ENCODE data around the gene FGFBP1. TPM values are rescaled to one million over a fixed set of nuclear protein-coding genes. Genes with fewer than 3 reads are reported as not detected.

Gene FGFBP1
- total RNA-seq = 0.26 TPM
- long read RNA-seq = 0 reads

- no peak for DNase-seq (ENCODE audit: low spot score)
These were observed at the start of gene FGFBP1 for GRCh38 chr4:15938640-15939039. Gene FGFBP1 (minus strand): TSS chr4:15938740. CDS start chr4:15936632, 2,108 bp downstream.

GRCh38 chr4:15988222-15988621 is 49.7 kb upstream of the FGFBP1 start:
- DNase-seq (ENCODE audit: low spot score) = no peak

- DNase-seq (ENCODE audit: low spot score) = no peak
These were observed 48.4 kb upstream of the FGFBP1 start for GRCh38 chr4:15986907-15987306.

GRCh38 chr4:15983610-15984009 is 45.1 kb upstream of the FGFBP1 start:
- DNase-seq (ENCODE audit: low spot score) = no peak

DNA sequence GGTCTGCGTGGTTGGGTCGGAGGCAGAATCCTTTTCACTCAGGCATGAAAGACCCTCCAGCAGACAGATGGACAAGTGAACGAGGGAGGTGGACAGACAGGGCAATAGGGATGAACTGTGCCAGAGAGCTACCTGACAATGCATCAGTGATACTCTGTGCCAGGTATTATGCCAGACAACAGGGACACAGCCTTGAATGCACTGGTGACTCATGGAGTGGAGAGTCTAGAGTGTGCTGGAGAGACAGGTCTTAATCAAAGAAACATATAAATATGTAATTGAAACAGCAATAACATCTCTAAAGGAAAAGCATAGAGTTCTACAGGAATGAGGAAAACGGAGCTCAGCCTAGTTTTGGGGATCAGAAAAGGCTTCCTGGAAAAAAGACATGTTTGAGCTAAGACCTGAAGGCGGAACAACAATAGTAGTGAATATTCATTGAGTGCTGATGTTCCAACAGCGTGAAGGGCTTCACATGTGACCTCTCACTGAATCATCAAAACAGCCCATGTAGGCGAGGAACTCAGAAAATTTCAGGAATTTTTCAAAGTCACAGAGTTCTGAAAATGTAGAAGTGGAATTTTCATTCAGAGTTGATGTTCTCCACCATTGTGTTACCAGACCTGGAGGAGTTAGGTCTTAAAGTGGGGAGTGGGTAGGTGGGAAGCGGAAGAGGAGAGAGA is 44.4 kb upstream of the FGFBP1 start:
- DNase-seq (ENCODE audit: low spot score) = no peak

GRCh38 chr4:15976456-15977447 is 38.2 kb upstream of the FGFBP1 start:
- no peak for DNase-seq (ENCODE audit: low spot score)

GRCh38 chr4:15971068-15971801 is 32.7 kb upstream of the FGFBP1 start:
- DNase-seq (ENCODE audit: low spot score) = no peak

DNA sequence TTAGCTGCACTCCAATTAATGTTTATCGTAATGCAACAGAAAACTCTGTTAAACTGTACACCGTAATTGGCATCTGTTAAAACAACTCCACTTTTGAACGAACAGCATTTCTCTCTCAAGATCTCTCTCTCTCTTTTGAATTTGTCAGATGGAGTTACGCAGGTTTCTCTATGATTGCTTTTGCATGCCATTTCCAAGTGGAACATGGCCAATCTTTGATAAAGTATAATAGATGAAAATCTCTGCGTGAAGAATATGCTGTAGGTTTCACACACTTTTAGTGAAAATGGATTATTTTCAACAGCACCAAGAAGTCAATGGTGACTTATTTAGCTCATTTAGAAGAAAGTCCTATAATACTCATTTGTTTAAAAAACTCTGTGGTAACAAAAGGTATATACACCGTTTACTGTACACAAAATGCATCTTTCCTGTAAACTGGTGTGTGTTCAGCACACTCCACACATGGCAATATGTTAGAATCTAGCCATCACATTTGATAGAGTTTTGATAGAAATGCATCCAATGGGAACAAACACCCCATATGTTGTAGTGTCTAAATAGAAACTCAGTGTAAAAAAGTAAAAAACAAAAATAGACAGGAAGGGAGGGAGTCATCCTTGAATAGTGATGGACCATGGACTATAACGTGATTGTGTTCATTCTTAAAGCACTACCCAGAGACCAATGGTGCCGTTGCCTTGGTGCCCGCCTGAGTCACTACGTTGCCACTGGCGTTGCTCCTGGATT is 30.2 kb upstream of the FGFBP1 start:
- no peak for DNase-seq (ENCODE audit: low spot score)

- no peak for DNase-seq (ENCODE audit: low spot score)
These were observed 26.8 kb upstream of the FGFBP1 start for GRCh38 chr4:15965325-15965724.

DNA sequence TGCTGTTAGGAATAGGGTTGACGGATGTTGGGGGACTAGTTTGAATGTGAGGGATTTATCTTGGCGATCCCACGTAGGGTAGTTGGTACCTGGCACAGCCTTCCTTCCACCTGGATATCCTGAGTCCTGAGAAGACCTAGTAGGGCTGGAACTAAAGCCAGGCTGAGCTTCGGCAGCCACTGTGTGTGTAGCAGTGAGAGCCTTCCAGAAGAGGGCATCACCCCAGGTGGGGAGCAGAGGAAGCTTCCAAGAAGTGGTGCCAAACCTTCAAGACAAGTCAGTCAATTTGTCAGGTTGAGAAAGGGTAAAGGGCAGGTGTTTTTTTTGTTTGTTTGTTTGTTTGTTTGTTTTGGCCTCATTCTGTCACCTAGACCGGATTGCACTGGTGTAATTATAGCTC is 25.6 kb upstream of the FGFBP1 start:
- DNase-seq (ENCODE audit: low spot score) = no peak

DNA sequence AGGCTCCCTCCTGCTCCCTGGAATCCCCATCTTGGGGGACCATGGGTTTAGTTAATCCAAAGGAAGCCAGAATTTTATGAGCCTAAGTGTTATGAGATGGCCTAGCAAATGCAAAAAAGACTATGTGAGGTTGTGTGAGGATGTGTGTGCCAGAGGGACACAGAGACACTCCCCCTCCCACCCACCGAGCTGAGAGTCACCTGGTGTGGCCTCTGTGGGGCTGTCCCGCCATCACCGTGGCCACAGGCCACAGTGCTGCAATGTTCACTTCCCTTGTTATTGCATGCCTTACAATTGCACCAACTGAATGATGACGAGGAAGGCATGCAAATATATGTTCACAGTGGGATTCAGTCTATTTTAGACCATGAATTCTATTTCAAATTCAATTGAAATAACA is 25.0 kb upstream of the FGFBP1 start:
- no peak for DNase-seq (ENCODE audit: low spot score)

GRCh38 chr4:15963001-15963451 is 24.5 kb upstream of the FGFBP1 start, which contains the start of gene FGFBP2:
Gene FGFBP2 (minus strand): TSS chr4:15963175. CDS start chr4:15963129, 46 bp downstream.
- DNase-seq (ENCODE audit: low spot score) = no peak

DNA sequence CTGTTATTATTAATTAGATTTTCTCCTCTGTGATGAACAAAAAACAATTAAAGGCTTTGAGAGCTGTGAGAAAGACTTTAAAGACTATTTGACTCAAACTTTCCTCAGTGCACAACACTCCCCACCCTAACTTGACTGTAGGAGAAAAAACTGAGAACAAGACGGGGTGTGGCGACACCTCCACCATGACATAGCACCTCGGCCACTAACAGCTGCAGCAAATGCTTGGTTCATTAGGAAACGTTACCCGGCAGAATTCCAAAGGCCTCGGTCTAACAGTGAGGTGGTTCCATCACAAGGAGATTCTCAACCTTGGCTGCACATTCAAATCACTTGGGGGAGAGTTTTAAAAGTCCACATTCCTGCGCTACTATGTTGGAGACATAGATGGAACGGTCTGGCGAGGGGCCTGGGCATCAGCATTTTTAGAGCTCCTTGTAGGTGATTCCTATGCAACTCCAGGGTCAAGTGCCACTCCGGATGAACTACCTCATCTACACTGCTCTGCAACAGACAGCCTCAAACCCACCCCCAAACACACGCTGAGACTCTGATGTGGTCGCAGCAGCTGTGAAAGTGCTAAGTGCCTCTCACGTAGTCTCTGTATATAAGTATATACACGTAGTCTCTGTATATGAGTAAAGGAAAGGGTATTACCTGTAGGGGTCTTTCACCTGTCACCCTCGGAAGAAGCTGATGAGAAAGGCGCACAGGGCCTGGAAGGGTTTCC is 23.4 kb upstream of the FGFBP1 start:
- no peak for DNase-seq (ENCODE audit: low spot score)

DNA sequence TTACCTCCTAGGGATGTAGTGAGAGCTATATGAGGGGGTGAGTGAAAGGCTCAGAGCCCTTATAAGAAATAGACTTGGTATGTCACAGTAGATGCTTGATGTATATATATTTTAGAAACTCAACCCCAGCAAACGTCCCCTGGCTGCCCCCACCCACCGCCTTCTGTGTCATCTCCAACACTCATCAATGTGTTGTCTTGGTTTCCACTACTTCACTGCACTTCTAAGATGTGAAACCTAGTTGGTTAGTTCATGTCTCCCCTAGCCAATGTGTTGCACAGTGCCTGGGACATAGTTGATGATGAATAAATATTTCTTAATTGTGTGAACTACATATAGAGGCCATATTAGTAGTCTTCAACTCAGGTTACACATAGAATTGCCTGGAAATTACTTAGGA is 20.0 kb upstream of the FGFBP1 start:
- DNase-seq (ENCODE audit: low spot score) = no peak

DNA sequence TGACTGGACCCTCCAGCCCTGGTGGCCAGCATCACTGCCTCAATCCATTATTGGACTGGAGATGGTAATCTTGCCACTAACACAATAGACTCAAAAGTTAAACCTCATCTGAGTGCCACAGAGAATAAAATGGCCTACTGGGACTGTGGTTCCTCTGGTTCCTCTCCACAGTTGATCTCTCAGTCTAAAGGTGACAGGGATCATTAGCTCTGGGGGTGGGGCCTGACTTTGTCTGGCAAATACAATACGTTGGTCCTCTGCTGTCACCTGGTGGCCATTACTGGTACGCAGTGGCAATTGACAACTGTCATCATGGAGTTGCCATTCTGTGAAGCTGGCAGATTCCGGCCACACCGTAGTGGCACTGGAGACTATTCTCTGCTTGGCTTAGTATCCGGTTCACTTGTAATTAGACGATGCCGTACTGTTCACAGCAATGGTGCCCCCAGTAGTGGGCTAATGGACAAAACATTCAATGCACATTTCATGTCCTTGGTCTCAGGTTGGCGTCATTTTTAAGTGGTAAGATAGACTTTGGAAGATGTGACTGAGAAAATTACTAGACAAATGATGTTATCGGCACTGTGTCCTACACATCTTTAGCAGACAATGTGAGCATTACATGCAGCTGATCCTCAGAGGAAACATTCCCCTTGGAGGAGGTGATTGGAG is 17.8 kb upstream of the FGFBP1 start:
- DNase-seq (ENCODE audit: low spot score) = no peak

DNA sequence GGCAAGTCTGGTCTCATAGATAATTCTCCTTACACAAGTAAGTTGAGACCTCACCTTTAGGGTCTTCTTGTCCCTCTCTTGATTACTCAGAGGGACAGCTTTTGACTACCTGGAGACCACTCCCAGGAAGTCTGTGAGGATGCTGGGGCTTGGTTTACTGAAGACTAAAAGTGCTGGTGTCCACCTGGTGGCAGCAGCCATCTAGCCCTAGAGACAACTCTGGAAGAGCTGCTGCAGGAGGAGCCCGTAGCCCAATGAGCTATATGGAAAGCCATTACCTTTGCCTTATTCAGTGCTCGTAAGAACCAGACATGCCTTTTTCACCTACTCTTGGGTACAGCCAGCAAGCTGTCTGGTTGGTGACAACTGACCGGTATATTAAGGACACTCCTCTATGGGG is 17.1 kb upstream of the FGFBP1 start:
- no peak for DNase-seq (ENCODE audit: low spot score)

DNA sequence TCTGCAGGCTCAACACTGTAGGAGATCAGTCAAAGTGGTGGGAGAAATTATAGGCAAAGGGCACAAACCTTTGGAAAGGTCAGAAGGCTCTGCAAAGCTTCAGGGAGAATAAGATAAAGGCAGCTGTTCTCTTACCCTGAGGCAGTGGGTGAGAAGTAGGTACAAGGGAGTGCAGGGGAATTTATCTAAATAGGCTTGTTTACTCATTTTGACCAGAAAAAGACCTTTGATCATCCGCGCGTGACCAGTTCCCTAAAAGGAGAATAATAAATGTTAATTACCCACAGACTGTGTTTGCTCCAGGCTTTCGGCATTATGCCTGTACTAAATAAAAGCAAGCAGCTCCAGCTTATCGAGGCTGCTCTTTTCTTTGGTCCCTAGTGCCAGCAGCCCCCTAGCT is 15.1 kb upstream of the FGFBP1 start:
- DNase-seq (ENCODE audit: low spot score) = no peak

DNA sequence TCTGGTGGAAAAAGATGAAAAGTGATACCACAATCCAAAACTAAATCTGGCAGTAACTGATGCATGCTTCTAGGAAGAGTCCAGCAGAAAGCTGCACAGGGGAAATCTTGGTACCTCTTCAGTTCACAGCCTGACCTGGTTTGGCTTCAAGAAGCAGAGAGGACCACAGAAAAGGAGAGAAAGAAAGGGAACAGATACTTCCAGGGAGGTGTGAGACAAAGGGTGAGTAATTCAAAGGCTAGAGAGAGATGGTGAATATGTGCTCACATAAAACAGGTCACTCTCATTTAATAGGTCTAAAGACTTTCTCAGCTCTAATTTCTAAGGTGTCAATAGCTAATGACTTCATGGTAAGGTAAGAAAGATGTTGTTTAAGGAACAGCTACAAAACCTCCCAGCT is 13.2 kb upstream of the FGFBP1 start:
- no peak for DNase-seq (ENCODE audit: low spot score)

DNA sequence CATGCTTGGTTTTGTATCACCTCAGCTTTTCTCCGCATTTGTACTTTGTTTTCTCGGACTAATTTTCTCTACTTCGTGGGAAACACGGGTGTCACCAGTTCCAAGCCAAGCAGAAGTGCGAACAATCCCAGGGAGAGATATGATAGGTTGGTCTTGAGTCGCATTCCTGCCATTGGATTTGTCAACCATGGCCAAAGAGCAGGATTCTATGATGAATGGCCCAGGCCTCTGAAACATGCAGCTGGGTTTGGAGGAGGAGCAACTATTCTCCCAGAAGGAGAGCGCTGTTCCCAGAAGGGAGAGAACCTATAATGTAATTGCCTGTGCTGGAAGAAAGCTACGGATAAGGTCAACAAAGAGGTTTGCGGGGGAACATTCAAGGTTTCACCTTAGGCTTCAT is 10.3 kb upstream of the FGFBP1 start:
- no peak for DNase-seq (ENCODE audit: low spot score)

GRCh38 chr4:15947684-15948083 is 9.1 kb upstream of the FGFBP1 start:
- DNase-seq (ENCODE audit: low spot score) = no peak

Measured in mesenteric fat pad (tissue), 1 donor.